ENCODE measurements around the gene TRAPPC1.

TRAPPC1 gene

GRCh38 chr17:7915611-7916384 is 15.9 kb downstream of the TRAPPC1 start, which contains the start of gene RNF227:
RNF227 (minus strand) TSS chr17:7916289; CDS start chr17:7916195, 94 bp downstream.
- H3K27ac ChIP-seq = peak within 1 kb of the TSS; percentile 91

DNA sequence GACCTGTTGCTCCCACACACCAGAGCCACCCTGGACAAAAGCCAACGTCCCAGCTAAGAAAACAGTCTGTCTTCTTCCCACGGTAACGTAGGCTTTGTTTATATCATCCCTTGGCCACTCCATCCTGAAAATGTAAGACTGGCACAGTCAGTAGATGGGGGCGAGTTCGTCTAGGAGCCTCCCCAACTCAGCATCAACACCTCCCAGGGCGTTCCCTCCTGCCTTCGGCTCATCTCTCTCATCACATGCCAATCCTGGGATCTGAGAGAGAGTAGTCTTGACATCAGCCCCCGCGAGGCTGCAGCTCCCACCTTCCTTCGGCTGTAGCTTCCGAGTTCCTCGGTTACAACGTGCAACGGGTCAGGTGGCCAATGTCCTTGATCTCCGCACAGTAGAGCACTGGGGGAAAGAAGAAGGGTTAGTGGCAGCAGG is 16.6 kb downstream of the TRAPPC1 start:
- no peak for DNase-seq
- TF ChIP-seq, protein P1, sequence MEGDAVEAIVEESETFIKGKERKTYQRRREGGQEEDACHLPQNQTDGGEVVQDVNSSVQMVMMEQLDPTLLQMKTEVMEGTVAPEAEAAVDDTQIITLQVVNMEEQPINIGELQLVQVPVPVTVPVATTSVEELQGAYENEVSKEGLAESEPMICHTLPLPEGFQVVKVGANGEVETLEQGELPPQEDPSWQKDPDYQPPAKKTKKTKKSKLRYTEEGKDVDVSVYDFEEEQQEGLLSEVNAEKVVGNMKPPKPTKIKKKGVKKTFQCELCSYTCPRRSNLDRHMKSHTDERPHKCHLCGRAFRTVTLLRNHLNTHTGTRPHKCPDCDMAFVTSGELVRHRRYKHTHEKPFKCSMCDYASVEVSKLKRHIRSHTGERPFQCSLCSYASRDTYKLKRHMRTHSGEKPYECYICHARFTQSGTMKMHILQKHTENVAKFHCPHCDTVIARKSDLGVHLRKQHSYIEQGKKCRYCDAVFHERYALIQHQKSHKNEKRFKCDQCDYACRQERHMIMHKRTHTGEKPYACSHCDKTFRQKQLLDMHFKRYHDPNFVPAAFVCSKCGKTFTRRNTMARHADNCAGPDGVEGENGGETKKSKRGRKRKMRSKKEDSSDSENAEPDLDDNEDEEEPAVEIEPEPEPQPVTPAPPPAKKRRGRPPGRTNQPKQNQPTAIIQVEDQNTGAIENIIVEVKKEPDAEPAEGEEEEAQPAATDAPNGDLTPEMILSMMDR (IDR thresholded peaks at IDR 0.05; ENCODE audit: low read depth, low read length) = no peak
- H3K4me3 ChIP-seq (ENCODE audit: low read depth, low read length) = peak overlapping the region; percentile 72
- H3K27me3 ChIP-seq (ENCODE audit: insufficient read depth, low read depth, severe bottlenecking) = no peaks in the 10 kb centered on the region
- H3K36me3 ChIP-seq = peaks cover 16% of the 10 kb centered on the region
- peak overlapping the region; percentile 91 for H3K27ac ChIP-seq
- H3K9me3 ChIP-seq (ENCODE audit: severe bottlenecking) = no peaks in the 10 kb centered on the region

More at GRCh38 chr17:7915611-7916384, 15.9 kb downstream of the TRAPPC1 start, which contains the start of gene RNF227:
- DNase-seq = peak; percentile 94
- Histone ChIP-seq H3K9me3 (ENCODE audit: severe bottlenecking) (no peaks in the 10 kb centered on the region), H3K4me3 (ENCODE audit: low read depth, low read length) (peak within 1 kb of the TSS; percentile 72), H3K27me3 (ENCODE audit: insufficient read depth, low read depth, severe bottlenecking) (no peaks in the 10 kb centered on the region), H3K36me3 (peaks cover 12% of the 10 kb centered on the region)
- TF ChIP-seq, protein P1 (IDR thresholded peaks at IDR 0.05; ENCODE audit: low read depth, low read length) = no peak

DNA sequence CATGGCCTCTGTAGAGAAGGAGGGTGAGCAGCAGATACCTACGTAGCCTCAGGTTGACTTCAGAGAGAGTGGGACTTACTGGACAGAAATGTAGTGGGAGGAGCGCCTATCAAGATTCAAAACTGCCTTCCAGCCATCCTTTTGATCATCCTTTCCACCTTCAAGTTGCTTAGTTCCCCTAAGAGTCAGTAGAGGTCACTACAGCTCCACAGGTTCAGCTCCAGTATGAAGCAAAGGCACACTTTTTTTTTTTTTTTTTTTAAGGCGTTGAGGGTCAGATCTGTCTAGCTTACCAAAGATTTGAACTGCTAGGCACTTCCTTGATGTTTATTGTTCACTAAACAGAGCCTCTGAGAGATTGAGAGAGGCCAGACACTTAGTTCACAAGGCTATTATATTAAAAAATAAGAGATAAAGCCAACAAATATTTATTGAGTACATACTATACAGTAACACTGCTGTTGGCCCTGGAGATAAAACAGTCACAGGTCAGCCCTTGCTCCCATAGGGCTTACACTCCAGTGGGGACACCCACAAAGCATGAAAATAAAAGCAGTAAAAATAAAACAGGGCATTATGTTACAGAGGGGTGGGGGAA is 18.7 kb downstream of the TRAPPC1 start:
- Histone ChIP-seq H3K27ac (no peak overlapping the region), H3K4me3 (ENCODE audit: low read depth, low read length) (no peak overlapping the region), H3K9me3 (ENCODE audit: severe bottlenecking) (no peaks in the 10 kb centered on the region), H3K36me3 (peaks cover 25% of the 10 kb centered on the region), H3K27me3 (ENCODE audit: insufficient read depth, low read depth, severe bottlenecking) (no peaks in the 10 kb centered on the region)
- peak; percentile 48 for DNase-seq
- TF ChIP-seq, protein P1 (IDR thresholded peaks at IDR 0.05; ENCODE audit: low read depth, low read length) = peak; percentile 66

- Histone ChIP-seq H3K36me3 (peaks cover 38% of the 10 kb centered on the region), H3K9me3 (ENCODE audit: severe bottlenecking) (no peaks in the 10 kb centered on the region), H3K4me3 (ENCODE audit: low read depth, low read length) (no peak overlapping the region), H3K27me3 (ENCODE audit: insufficient read depth, low read depth, severe bottlenecking) (no peaks in the 10 kb centered on the region), H3K27ac (no peak overlapping the region)
- no peak for DNase-seq
- TF ChIP-seq, protein P1 (IDR thresholded peaks at IDR 0.05; ENCODE audit: low read depth, low read length) = no peak
Observed at GRCh38 chr17:7911116-7911515, 20.6 kb downstream of the TRAPPC1 start.

GRCh38 chr17:7910711-7911110 is 21.0 kb downstream of the TRAPPC1 start:
- Histone ChIP-seq H3K27ac (no peak overlapping the region), H3K4me3 (ENCODE audit: low read depth, low read length) (no peak overlapping the region), H3K9me3 (ENCODE audit: severe bottlenecking) (no peaks in the 10 kb centered on the region), H3K27me3 (ENCODE audit: insufficient read depth, low read depth, severe bottlenecking) (no peaks in the 10 kb centered on the region), H3K36me3 (peaks cover 39% of the 10 kb centered on the region)
- TF ChIP-seq, protein P1 (IDR thresholded peaks at IDR 0.05; ENCODE audit: low read depth, low read length) = no peak
- DNase-seq = no peak
